Endothelial cell of umbilical vein (primary cell): ENCODE measurements around the gene PSPC1. TPM values are rescaled to one million over a fixed set of nuclear protein-coding genes. Genes with fewer than 3 reads are reported as not detected.

ENCODE experiments used
- BruUV-seq: library from RNA; stranded (reverse); fragments of 400-500 nt; replicated peaks from 2 replicates; lab custom pipeline; 2021; lab: Mats Ljungman, UMichigan
- CTCF ChIA-PET: fragments of 300-600, 350-600 bp; sonication (Branson Sonifier 250); formaldehyde crosslinking; loops from one replicate; lab custom pipeline; 2021; ENCODE audit warnings: antibody characterized with exemption, inconsistent platforms; lab: Charles Lee
- POLR2A ChIA-PET: fragments of 300-600, 350-600 bp; sonication (Branson Sonifier 250); formaldehyde crosslinking; loops from one replicate; lab custom pipeline; 2021; ENCODE audit warnings: antibody characterized with exemption, inconsistent platforms; lab: Charles Lee
- DNase-seq: peaks from one replicate; pipeline ENCODE4 v3.0.0-alpha.2; 2011; ENCODE audit warnings: low read depth, low spot score
- FAIRE-seq: peaks from 2 replicates; lab custom pipeline; 2011; peaks lifted over from hg19 to GRCh38; lab: Jason Lieb, UNC
- H2AFZ ChIP-seq: 2 replicates; pipeline ENCODE4 v1.6.0; 2012; ENCODE audit warnings: low read depth, low read length, control low read depth, inconsistent platforms
- H3K27ac ChIP-seq: 2 replicates; pipeline ENCODE4 v1.5.1; 2011; ENCODE audit warnings: low read depth, mild to moderate bottlenecking, control low read depth, low read length, moderate library complexity; ENCODE audit not compliant: insufficient read depth
- H3K27me3 ChIP-seq, 2 experiments: 2 replicates each; pipeline versions ENCODE4 v1.6.0 to v1.6.1; 2011; ENCODE audit warnings: low read length in 2 of 2, mixed read lengths in 1 of 2; ENCODE audit not compliant: control insufficient read depth in 2 of 2, insufficient read depth in 2 of 2
- H3K36me3 ChIP-seq, 2 experiments: 2 replicates in 1 of 2; 3 replicates in 1 of 2; pipeline ENCODE4 v1.5.1; 2011; ENCODE audit warnings: low read length in 2 of 2, mild to moderate bottlenecking in 1 of 2, moderate library complexity in 1 of 2; ENCODE audit not compliant: control insufficient read depth in 2 of 2, insufficient read depth in 2 of 2; ENCODE audit errors: extremely low read depth in 1 of 2
- H3K4me1 ChIP-seq: 3 replicates; pipeline ENCODE4 v1.5.1; 2011; ENCODE audit warnings: mild to moderate bottlenecking, low read length; ENCODE audit not compliant: control insufficient read depth, insufficient read depth; ENCODE audit errors: extremely low read depth
- H3K4me2 ChIP-seq: 2 replicates; pipeline ENCODE4 v1.6.1; 2011; ENCODE audit warnings: low read length, control low read depth, mixed read lengths; ENCODE audit not compliant: insufficient read depth
- H3K4me3 ChIP-seq, 3 experiments: fragments of 200-600 bp in 1 of 3; sonication (generic), shearing (Covaris generic) in 1 of 3; replicated peaks in 1 of 3; 2 replicates each; pipeline ENCODE4 v1.5.1; 2011 to 2016; ENCODE audit warnings: control low read depth in 3 of 3, low read length in 3 of 3, mild to moderate bottlenecking in 2 of 3, inconsistent platforms in 1 of 3, low read depth in 1 of 3, moderate library complexity in 1 of 3; ENCODE audit not compliant: insufficient read depth in 1 of 3
- H3K79me2 ChIP-seq: 2 replicates; pipeline ENCODE4 v1.6.0; 2012; ENCODE audit warnings: low read length, inconsistent platforms; ENCODE audit not compliant: control insufficient read depth, insufficient read depth
- H3K9ac ChIP-seq: replicated peaks from 2 replicates; pipeline ENCODE3; 2011; ENCODE audit warnings: low read length, control low read depth; ENCODE audit not compliant: insufficient read depth; ENCODE audit errors: extremely low read depth
- H3K9me1 ChIP-seq: replicated peaks from 3 replicates; pipeline ENCODE4 v1.6.0; 2011; ENCODE audit warnings: mild to moderate bottlenecking, low read length; ENCODE audit not compliant: control insufficient read depth, insufficient read depth; ENCODE audit errors: extremely low read depth
- H3K9me3 ChIP-seq: replicated peaks from 2 replicates; pipeline ENCODE4 v1.5.1; 2012; ENCODE audit warnings: low read length, inconsistent platforms; ENCODE audit not compliant: control insufficient read depth, insufficient read depth
- H4K20me1 ChIP-seq: replicated peaks from 2 replicates; pipeline ENCODE3; 2011; ENCODE audit warnings: mild to moderate bottlenecking, low read length; ENCODE audit not compliant: control insufficient read depth, insufficient read depth; ENCODE audit errors: extremely low read depth
- CTCF ChIP-seq, 2 donors: IDR thresholded peaks; 1 replicate in 1 of 2; 2 replicates in 1 of 2; pipeline ENCODE4 v1.5.1; 2011; ENCODE audit warnings: low read length in 2 of 2, mild to moderate bottlenecking in 2 of 2, moderate library complexity in 2 of 2, control low read depth in 1 of 2, inconsistent platforms in 1 of 2, low read depth in 1 of 2; ENCODE audit not compliant: insufficient read depth in 1 of 2; ENCODE audit errors: extremely low read depth in 1 of 2
- EZH2 ChIP-seq: IDR thresholded peaks from 2 replicates; pipeline ENCODE4 v1.6.1; 2012; ENCODE audit warnings: borderline replicate concordance, low read depth, mild to moderate bottlenecking, moderate library complexity, low read length, inconsistent platforms; ENCODE audit not compliant: severe bottlenecking
- FOS ChIP-seq: IDR thresholded peaks from 2 replicates; pipeline ENCODE4 v1.6.1; 2011; ENCODE audit warnings: mild to moderate bottlenecking, low read length, moderate library complexity, borderline replicate concordance; ENCODE audit not compliant: insufficient read depth
- GATA2 ChIP-seq: IDR thresholded peaks from 2 replicates; pipeline ENCODE4 v1.7.0; 2011; ENCODE audit warnings: low read depth, mild to moderate bottlenecking, moderate library complexity, mixed read lengths, low read length; ENCODE audit not compliant: insufficient read length, insufficient read depth
- JUN ChIP-seq: IDR thresholded peaks from 2 replicates; pipeline ENCODE4 v1.6.1; 2011; ENCODE audit warnings: borderline replicate concordance, low read depth; ENCODE audit not compliant: insufficient read length, insufficient read depth
- MAX ChIP-seq: IDR thresholded peaks from 2 replicates; pipeline ENCODE4 v1.6.1; 2011; ENCODE audit not compliant: insufficient read depth, insufficient read length
- MYC ChIP-seq: IDR thresholded peaks from one replicate; pipeline ENCODE4 v1.6.1; 2011; ENCODE audit warnings: mild to moderate bottlenecking, low read depth, low read length
- POLR2A ChIP-seq: IDR thresholded peaks from 2 replicates; pipeline ENCODE4 v1.6.1; 2012; ENCODE audit warnings: low read depth, mild to moderate bottlenecking, control low read depth, low read length
- POLR2AphosphoS5 ChIP-seq: IDR thresholded peaks from 2 replicates; pipeline ENCODE4 v1.6.1; 2012; ENCODE audit warnings: low read depth, mild to moderate bottlenecking, control low read depth, low read length, moderate library complexity; ENCODE audit not compliant: insufficient read depth
- dilution Hi-C: fragments of 300-500 bp; cut with MboI; formaldehyde crosslinking; loops from one replicate; pipeline ENCODE4 v1.15.0; 2019; ENCODE audit warnings: low sequenced_read_pairs; ENCODE audit not compliant: extremely low pct_ligation_motif_present
- intact Hi-C: fragments of 100-400 bp; cut with micrococcal nuclease; formaldehyde crosslinking; loops from one replicate; pipeline ENCODE4 v1.10.0; 2022
- polyA plus RNA-seq, 4 experiments: library from polyadenylated mRNA; depleted of rRNA in 3 of 4; stranded (reverse) in 3 of 4; unstranded in 1 of 4; fragments of >200 nt; gene quantifications; 2 replicates each; pipeline versions ENCODE4 v1.2.1 to v1.2.3, GENCODE V29; 2011 to 2012; ENCODE audit warnings: missing spikeins in 1 of 4
- total RNA-seq: library from RNA; stranded (reverse); gene quantifications from 2 replicates; pipeline ENCODE4 v1.2.3, GENCODE V29; 2021

Gene PSPC1
- total and polyA plus RNA-seq, 2 donors (not counting 3 experiments of a cell fraction or from before 2014, with no cell fraction given): 22.8 to 55.7 TPM

- CTCF ChIA-PET: no interaction called here
- H3K4me2 ChIP-seq: no peak overlapping the region
These were observed 114.0 kb downstream of the PSPC1 start for GRCh38 chr13:19668778-19669177.

More at GRCh38 chr13:19668778-19669177, 114.0 kb downstream of the PSPC1 start:
- intact Hi-C loops (no loop called here), dilution Hi-C loops (no loop called here)
- no peaks in the 10 kb centered on the region for H3K79me2 ChIP-seq
- H3K9me1 ChIP-seq: no peaks in the 10 kb centered on the region
- no peaks in the 10 kb centered on the region for H3K4me1 ChIP-seq
- no peak for FAIRE-seq
- BruUV-seq: no TSS peak
- no peaks in the 10 kb centered on the region for H3K27me3 ChIP-seq
- H3K27ac ChIP-seq: no peak overlapping the region
- H2AFZ ChIP-seq: no peak overlapping the region
- TF ChIP-seq MYC (no peak), GATA2 (no peak), MAX (no peak), POLR2A (no peak), JUN (no peak), EZH2 (no peak), CTCF (IDR thresholded peaks at IDR 0.05; ENCODE audit: extremely low read depth in 1 of 2, insufficient read depth in 1 of 2, low read depth in 1 of 2, low read length in 2 of 2) (no peak), POLR2AphosphoS5 (no peak), FOS (no peak)
- no peak overlapping the region for H3K9ac ChIP-seq
- POLR2A ChIA-PET: no interaction called here
- no peak for DNase-seq
- H3K36me3 ChIP-seq: peaks cover 12 to 17% of the 10 kb centered on the region in 2 experiments
- no peak overlapping the region for H3K4me3 ChIP-seq
- H3K9me3 ChIP-seq: no peaks in the 10 kb centered on the region
- no peaks in the 10 kb centered on the region for H4K20me1 ChIP-seq
